WTC11 (cell line): Measurements from ENCODE around the gene STPG4.

ENCODE experiments used
- ATF2 ChIP-seq: sonication (generic); formaldehyde crosslinking; IDR thresholded peaks from 2 replicates; pipeline ENCODE4 v1.8.1; 2022; ENCODE audit warnings: low read depth, missing genetic modification reagents, borderline replicate concordance
- E2F5 ChIP-seq: sonication (generic); formaldehyde crosslinking; IDR thresholded peaks from 2 replicates; pipeline ENCODE4 v1.8.1; 2022; ENCODE audit warnings: mild to moderate bottlenecking, moderate library complexity, missing genetic modification reagents
- FOXK1 ChIP-seq: sonication (generic); formaldehyde crosslinking; IDR thresholded peaks from 2 replicates; pipeline ENCODE4 v1.8.0; 2022; ENCODE audit warnings: mild to moderate bottlenecking, moderate library complexity, missing genetic modification reagents
- MAX ChIP-seq: sonication (generic); formaldehyde crosslinking; IDR thresholded peaks from 2 replicates; pipeline ENCODE4 v1.8.0; 2022; ENCODE audit warnings: mild to moderate bottlenecking, missing genetic modification reagents
- MYBL2 ChIP-seq: sonication (generic); formaldehyde crosslinking; IDR thresholded peaks from 2 replicates; pipeline ENCODE4 v1.8.1; 2023; ENCODE audit warnings: mild to moderate bottlenecking, moderate library complexity, missing genetic modification reagents
- NR2C2 ChIP-seq: sonication (generic); formaldehyde crosslinking; IDR thresholded peaks from 2 replicates; pipeline ENCODE4 v1.8.0; 2022; ENCODE audit warnings: mild to moderate bottlenecking, missing genetic modification reagents
- SP1 ChIP-seq: sonication (generic); formaldehyde crosslinking; conservative IDR thresholded peaks from 2 replicates; pipeline ENCODE4 v1.8.1; 2022; ENCODE audit warnings: missing genetic modification reagents
- ZNF138 ChIP-seq: sonication (generic); formaldehyde crosslinking; conservative IDR thresholded peaks from 2 replicates; pipeline ENCODE4 v1.8.1; 2022; ENCODE audit warnings: mild to moderate bottlenecking, moderate library complexity, missing genetic modification reagents
- TF ChIP-seq, protein P1 (sequence below): sonication (generic); formaldehyde crosslinking; IDR thresholded peaks from 2 replicates; pipeline ENCODE4 v1.8.0; 2023; ENCODE audit warnings: missing genetic modification reagents
- TF ChIP-seq, protein P2 (sequence below): fragments of 200-600 bp; IDR thresholded peaks from 2 replicates; pipeline ENCODE4 v1.8.0; 2022; ENCODE audit warnings: antibody characterized with exemption
- TF ChIP-seq, protein P3 (sequence below): sonication (generic); formaldehyde crosslinking; IDR thresholded peaks from 2 replicates; pipeline ENCODE4 v1.8.0; 2022; ENCODE audit warnings: mild to moderate bottlenecking, missing genetic modification reagents

GRCh38 chr2:47133046-47133445, 22.1 kb downstream of the STPG4 start:
- no peak for TF ChIP-seq ATF2 (CRISPR knock-in tag)
- TF ChIP-seq, protein P1, sequence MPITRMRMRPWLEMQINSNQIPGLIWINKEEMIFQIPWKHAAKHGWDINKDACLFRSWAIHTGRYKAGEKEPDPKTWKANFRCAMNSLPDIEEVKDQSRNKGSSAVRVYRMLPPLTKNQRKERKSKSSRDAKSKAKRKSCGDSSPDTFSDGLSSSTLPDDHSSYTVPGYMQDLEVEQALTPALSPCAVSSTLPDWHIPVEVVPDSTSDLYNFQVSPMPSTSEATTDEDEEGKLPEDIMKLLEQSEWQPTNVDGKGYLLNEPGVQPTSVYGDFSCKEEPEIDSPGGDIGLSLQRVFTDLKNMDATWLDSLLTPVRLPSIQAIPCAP, result no peak
- TF ChIP-seq, protein P2, sequence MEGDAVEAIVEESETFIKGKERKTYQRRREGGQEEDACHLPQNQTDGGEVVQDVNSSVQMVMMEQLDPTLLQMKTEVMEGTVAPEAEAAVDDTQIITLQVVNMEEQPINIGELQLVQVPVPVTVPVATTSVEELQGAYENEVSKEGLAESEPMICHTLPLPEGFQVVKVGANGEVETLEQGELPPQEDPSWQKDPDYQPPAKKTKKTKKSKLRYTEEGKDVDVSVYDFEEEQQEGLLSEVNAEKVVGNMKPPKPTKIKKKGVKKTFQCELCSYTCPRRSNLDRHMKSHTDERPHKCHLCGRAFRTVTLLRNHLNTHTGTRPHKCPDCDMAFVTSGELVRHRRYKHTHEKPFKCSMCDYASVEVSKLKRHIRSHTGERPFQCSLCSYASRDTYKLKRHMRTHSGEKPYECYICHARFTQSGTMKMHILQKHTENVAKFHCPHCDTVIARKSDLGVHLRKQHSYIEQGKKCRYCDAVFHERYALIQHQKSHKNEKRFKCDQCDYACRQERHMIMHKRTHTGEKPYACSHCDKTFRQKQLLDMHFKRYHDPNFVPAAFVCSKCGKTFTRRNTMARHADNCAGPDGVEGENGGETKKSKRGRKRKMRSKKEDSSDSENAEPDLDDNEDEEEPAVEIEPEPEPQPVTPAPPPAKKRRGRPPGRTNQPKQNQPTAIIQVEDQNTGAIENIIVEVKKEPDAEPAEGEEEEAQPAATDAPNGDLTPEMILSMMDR, result no peak
- TF ChIP-seq, protein P3, sequence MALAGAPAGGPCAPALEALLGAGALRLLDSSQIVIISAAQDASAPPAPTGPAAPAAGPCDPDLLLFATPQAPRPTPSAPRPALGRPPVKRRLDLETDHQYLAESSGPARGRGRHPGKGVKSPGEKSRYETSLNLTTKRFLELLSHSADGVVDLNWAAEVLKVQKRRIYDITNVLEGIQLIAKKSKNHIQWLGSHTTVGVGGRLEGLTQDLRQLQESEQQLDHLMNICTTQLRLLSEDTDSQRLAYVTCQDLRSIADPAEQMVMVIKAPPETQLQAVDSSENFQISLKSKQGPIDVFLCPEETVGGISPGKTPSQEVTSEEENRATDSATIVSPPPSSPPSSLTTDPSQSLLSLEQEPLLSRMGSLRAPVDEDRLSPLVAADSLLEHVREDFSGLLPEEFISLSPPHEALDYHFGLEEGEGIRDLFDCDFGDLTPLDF, result no peak
- no peak for TF ChIP-seq FOXK1 (CRISPR knock-in tag)
- no peak for TF ChIP-seq MAX
- TF ChIP-seq NR2C2 (CRISPR knock-in tag), result no peak
- TF ChIP-seq SP1, result no peak
- no peak for TF ChIP-seq ZNF138
- TF ChIP-seq MYBL2 (CRISPR knock-in tag), result no peak
- no peak for TF ChIP-seq E2F5
